HCT116 (cell line): ENCODE data around the gene WEE1. TPM values are rescaled to one million over a fixed set of nuclear protein-coding genes. Genes with fewer than 3 reads are reported as not detected.

Experiments
- ATAC-seq: fragments of 200-7000 bp; cut with Tn5 transposase; 2 replicates; pipeline ENCODE4 v1.9.1; 2020; ENCODE audit warnings: mild to moderate bottlenecking, moderate library complexity
- BruUV-seq: library from RNA; stranded (reverse); fragments of 400-500 nt; replicated peaks from 2 replicates; lab custom pipeline; 2021; lab: Mats Ljungman, UMichigan
- CTCF ChIA-PET: fragments of 300-600 bp; sonication (Branson Sonifier 250); formaldehyde crosslinking; loops from one replicate; lab custom pipeline; 2021; ENCODE audit warnings: antibody characterized with exemption; lab: Charles Lee
- POLR2A ChIA-PET: fragments of 300-600, 350-600 bp; sonication (Branson Sonifier 250); formaldehyde crosslinking; loops from one replicate; lab custom pipeline; 2021; ENCODE audit warnings: antibody characterized with exemption; lab: Charles Lee
- RAD21 ChIA-PET, 2 experiments: fragments of 300-600 bp; sonication (Branson Sonifier 250); formaldehyde crosslinking; loops; one replicate each; lab custom pipeline; 2023; ENCODE audit warnings: low total read pairs in 2 of 2; ENCODE audit not compliant: uncharacterized antibody in 2 of 2, unreplicated experiment in 2 of 2, low non-redundant PET in 1 of 2; lab: Charles Lee
- DNase-seq: peaks from one replicate; pipeline ENCODE4 v3.0.0-alpha.2; 2010; ENCODE audit warnings: low read depth, low spot score
- H2AFZ ChIP-seq: fragments of 200-600 bp; shearing (Covaris generic), sonication (generic); 2 replicates; pipeline ENCODE4 v1.6.1; 2017; ENCODE audit warnings: low read depth, mixed run types, mixed read lengths, antibody characterized with exemption, low read length; ENCODE audit not compliant: poor library complexity, severe bottlenecking
- H3K27ac ChIP-seq: 2 replicates; pipeline ENCODE4 v1.5.1; 2012; ENCODE audit warnings: low read depth, low read length
- H3K27me3 ChIP-seq: fragments of 200-600 bp; sonication (generic); 2 replicates; pipeline ENCODE4 v1.6.1; 2016; ENCODE audit warnings: mixed run types, low read length, mixed read lengths; ENCODE audit not compliant: insufficient read depth
- H3K36me3 ChIP-seq, 2 experiments: fragments of 200-500 bp in 1 of 2; fragments of 200-600 bp in 1 of 2; sonication (Bioruptor generic) in 1 of 2; sonication (generic) in 1 of 2; 2 replicates each; pipeline versions ENCODE4 v1.5.1 to v1.6.1; 2014 to 2016; ENCODE audit warnings: low read length in 2 of 2, inconsistent platforms in 1 of 2, mixed read lengths in 1 of 2, mixed run types in 1 of 2; ENCODE audit not compliant: insufficient read depth in 2 of 2, control insufficient read depth in 1 of 2
- H3K4me1 ChIP-seq, 2 experiments: fragments of 200-600 bp in 1 of 2; sonication (generic) in 1 of 2; 2 replicates each; pipeline versions ENCODE4 v1.5.1 to v1.6.1; 2012 to 2017; ENCODE audit warnings: low read length in 2 of 2, inconsistent platforms in 1 of 2, mild to moderate bottlenecking in 1 of 2, mixed read lengths in 1 of 2, mixed run types in 1 of 2, moderate library complexity in 1 of 2; ENCODE audit not compliant: insufficient read depth in 2 of 2, control insufficient read depth in 1 of 2
- H3K4me2 ChIP-seq: fragments of 200-600 bp; sonication (generic); 2 replicates; pipeline ENCODE4 v1.6.1; 2017; ENCODE audit warnings: mixed run types, low read length, mixed read lengths
- H3K4me3 ChIP-seq, 2 experiments: fragments of 200-600 bp in 1 of 2; sonication (generic) in 1 of 2; replicated peaks in 1 of 2; 2 replicates each; pipeline ENCODE4 v1.5.1; 2011 to 2016; ENCODE audit warnings: low read length in 2 of 2, control low read depth in 1 of 2, low read depth in 1 of 2, mild to moderate bottlenecking in 1 of 2, mixed read lengths in 1 of 2, mixed run types in 1 of 2
- H3K79me2 ChIP-seq: fragments of 200-600 bp; sonication (generic); 2 replicates; pipeline ENCODE4 v1.6.1; 2017; ENCODE audit warnings: mild to moderate bottlenecking, mixed run types, low read length, moderate library complexity, mixed read lengths; ENCODE audit not compliant: insufficient read depth
- H3K9ac ChIP-seq: fragments of 200-600 bp; sonication (generic); 2 replicates; pipeline ENCODE4 v1.6.1; 2016; ENCODE audit warnings: low read length, mixed read lengths
- H3K9me2 ChIP-seq: fragments of 200-600 bp; sonication (generic), shearing (Covaris generic); 2 replicates; pipeline ENCODE4 v1.6.1; 2017; ENCODE audit warnings: mixed run types, mild to moderate bottlenecking, moderate library complexity; ENCODE audit not compliant: insufficient read depth
- H3K9me3 ChIP-seq, 2 experiments: fragments of 200-500 bp in 1 of 2; fragments of 200-600 bp in 1 of 2; sonication (Bioruptor generic) in 1 of 2; sonication (generic) in 1 of 2; 2 replicates each; pipeline ENCODE4 v1.6.1; 2014 to 2017; ENCODE audit warnings: low read length in 2 of 2, mixed read lengths in 2 of 2, inconsistent platforms in 1 of 2, low read depth in 1 of 2, mild to moderate bottlenecking in 1 of 2, mixed run types in 1 of 2, moderate library complexity in 1 of 2; ENCODE audit not compliant: control insufficient read depth in 1 of 2, insufficient read depth in 1 of 2
- H4K20me1 ChIP-seq: fragments of 200-600 bp; sonication (generic), shearing (Covaris generic); 2 replicates; pipeline ENCODE4 v1.6.1; 2017; ENCODE audit warnings: mixed run types, mild to moderate bottlenecking, moderate library complexity; ENCODE audit not compliant: insufficient read depth
- CBX3 ChIP-seq: IDR thresholded peaks from 2 replicates; pipeline ENCODE4 v1.6.1; 2012; ENCODE audit warnings: low read depth
- CEBPB ChIP-seq: IDR thresholded peaks from 2 replicates; pipeline ENCODE4 v1.6.1; 2012; ENCODE audit warnings: low read depth
- EZH2 ChIP-seq: fragments of 200-600 bp; sonication (generic); IDR thresholded peaks from 2 replicates; pipeline ENCODE4 v1.6.1; 2017; ENCODE audit warnings: antibody characterized with exemption, mixed run types
- EZH2phosphoT487 ChIP-seq: fragments of 200-600 bp; IDR thresholded peaks from 2 replicates; pipeline ENCODE4 v1.6.1; 2018; ENCODE audit warnings: antibody characterized with exemption, borderline replicate concordance
- JUND ChIP-seq: IDR thresholded peaks from 2 replicates; pipeline ENCODE4 v1.6.1; 2012
- RAD21 ChIP-seq: IDR thresholded peaks from 2 replicates; pipeline ENCODE4 v1.6.1; 2012; ENCODE audit warnings: low read depth, mild to moderate bottlenecking
- SIN3A ChIP-seq: IDR thresholded peaks from 2 replicates; pipeline ENCODE4 v1.6.1; 2012; ENCODE audit warnings: low read depth
- SP1 ChIP-seq: IDR thresholded peaks from 2 replicates; pipeline ENCODE4 v1.6.1; 2012; ENCODE audit warnings: low read depth
- TCF7L2 ChIP-seq: IDR thresholded peaks from 2 replicates; pipeline ENCODE4 v1.7.0; 2011; ENCODE audit warnings: borderline replicate concordance, inconsistent platforms; ENCODE audit not compliant: insufficient read depth, insufficient read length; ENCODE audit errors: extremely low read depth
- YY1 ChIP-seq: IDR thresholded peaks from 2 replicates; pipeline ENCODE4 v1.6.1; 2011; ENCODE audit warnings: low read length, low read depth, moderate library complexity, mild to moderate bottlenecking; ENCODE audit not compliant: insufficient replicate concordance; ENCODE audit errors: extremely low read depth
- ZBTB33 ChIP-seq: IDR thresholded peaks from 2 replicates; pipeline ENCODE4 v1.6.1; 2011; ENCODE audit warnings: mild to moderate bottlenecking, low read length, moderate library complexity; ENCODE audit not compliant: insufficient replicate concordance; ENCODE audit errors: extremely low read depth
- ZNF274 ChIP-seq: fragments of 200-500 bp; sonication (Bioruptor generic); IDR thresholded peaks from 2 replicates; pipeline ENCODE4 v1.6.1; 2014; ENCODE audit warnings: mild to moderate bottlenecking, low read depth, low read length, inconsistent platforms
- intact Hi-C: fragments of 100-400 bp; cut with micrococcal nuclease; formaldehyde crosslinking; loops from 2 replicates; pipeline ENCODE4 v1.10.0; 2022
- total RNA-seq: library from RNA; stranded (reverse); gene quantifications from one replicate; pipeline ENCODE4 v1.2.1, GENCODE V29; 2021; ENCODE audit not compliant: unreplicated experiment
- TF ChIP-seq, protein P1 (sequence below): IDR thresholded peaks from 2 replicates; pipeline ENCODE4 v1.6.1; 2012

Gene WEE1
- total RNA-seq, 1 experiment from 2014 or later, result 50.8 TPM

- intact Hi-C loops, result no loop called here
- Histone ChIP-seq H3K36me3 (peaks cover 0 to 8% of the 10 kb centered on the region in 2 experiments; a peak in 1 of 4 replicates), H3K27ac (no peak overlapping the region), H3K4me2 (no peak overlapping the region), H2AFZ (no peak overlapping the region), H3K79me2 (peaks cover 22% of the 10 kb centered on the region), H3K9me3 (no peaks in the 10 kb centered on the region), H3K4me3 (no peak overlapping the region), H3K27me3 (no peaks in the 10 kb centered on the region), H3K9ac (no peak overlapping the region), H3K4me1 (peaks cover 36 to 67% of the 10 kb centered on the region in 2 experiments), H4K20me1 (peaks cover 12% of the 10 kb centered on the region; the same call in 1 of the 2 replicates), H3K9me2 (no peaks in the 10 kb centered on the region)
- ChIA-PET CTCF (no interaction called here), RAD21 (no interaction called here), POLR2A (interaction anchor here (0.9 kb wide), 1 partner anchor 111 kb away, joined by 3 read pairs; no protein-coding TSS in a partner anchor)
- DNase-seq (no peak), ATAC-seq (no peak)
- no TSS peak for BruUV-seq
- TF ChIP-seq, protein P1, sequence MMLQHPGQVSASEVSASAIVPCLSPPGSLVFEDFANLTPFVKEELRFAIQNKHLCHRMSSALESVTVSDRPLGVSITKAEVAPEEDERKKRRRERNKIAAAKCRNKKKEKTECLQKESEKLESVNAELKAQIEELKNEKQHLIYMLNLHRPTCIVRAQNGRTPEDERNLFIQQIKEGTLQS, result no peak
- TF ChIP-seq SIN3A, result no peak
- TF ChIP-seq SP1, result no peak
- TF ChIP-seq CBX3, result no peak
- no peak for TF ChIP-seq JUND
These were observed 2.3 kb upstream of the WEE1 start for GRCh38 chr11:9571071-9571762.

GRCh38 chr11:9571763-9572115 lies 1.7 kb upstream of the WEE1 start:
- Histone ChIP-seq H3K9ac (no peak overlapping the region), H3K4me2 (no peak overlapping the region)
- CTCF ChIA-PET, result no interaction called here

More at GRCh38 chr11:9571763-9572115, 1.7 kb upstream of the WEE1 start:
- DNase-seq (no peak), ATAC-seq (no peak)
- Histone ChIP-seq H3K27me3 (no peaks in the 10 kb centered on the region), H3K27ac (no peak overlapping the region), H2AFZ (no peak overlapping the region), H3K4me1 (peaks cover 30 to 66% of the 10 kb centered on the region in 2 experiments), H3K36me3 (peaks cover 0 to 14% of the 10 kb centered on the region in 2 experiments; a peak in 2 of 4 replicates), H3K4me3 (no peak overlapping the region), H3K9me2 (no peaks in the 10 kb centered on the region), H3K9me3 (no peaks in the 10 kb centered on the region), H4K20me1 (peaks cover 12% of the 10 kb centered on the region; the same call in 1 of the 2 replicates), H3K79me2 (peaks cover 27% of the 10 kb centered on the region)
- no TSS peak for BruUV-seq
- POLR2A ChIA-PET, result interaction anchor here (0.9 kb wide), 1 partner anchor 111 kb away, joined by 3 read pairs; no protein-coding TSS in a partner anchor
- RAD21 ChIA-PET, result no interaction called here
- no peak for TF ChIP-seq YY1
- TF ChIP-seq SP1, result no peak
- no peak for TF ChIP-seq TCF7L2
- TF ChIP-seq EZH2phosphoT487, result no peak
- no peak for TF ChIP-seq RAD21
- TF ChIP-seq EZH2, result no peak
- TF ChIP-seq ZNF274, result no peak
- TF ChIP-seq CEBPB, result no peak
- TF ChIP-seq ZBTB33, result no peak
- no peak for TF ChIP-seq JUND
- intact Hi-C loops, result no loop called here
